Sigmoid colon (tissue), 4 donors: ENCODE results near the gene ATP6V1G1.

Source experiments
- EP300 ChIP-seq, 4 donors: sonication (generic); formaldehyde crosslinking; IDR thresholded peaks; one replicate each; pipeline ENCODE4 v1.6.1; 2017; ENCODE audit warnings: antibody characterized with exemption in 4 of 4
- POLR2A ChIP-seq, 2 donors: fragments of 450-650 bp; IDR thresholded peaks; one replicate each; pipeline ENCODE4 v1.6.1; 2016; ENCODE audit warnings: antibody characterized with exemption in 2 of 2, mild to moderate bottlenecking in 2 of 2, moderate library complexity in 2 of 2
- POLR2AphosphoS5 ChIP-seq, 4 donors: sonication (generic); formaldehyde crosslinking; IDR thresholded peaks; one replicate each; pipeline ENCODE4 v1.6.1; 2017; ENCODE audit warnings: antibody characterized with exemption in 4 of 4
- TF ChIP-seq, protein P1 (sequence below), 4 experiments: fragments of 450-650 bp in 3 of 4; fragments of 200-600 bp in 1 of 4; IDR thresholded peaks; one replicate each; pipeline ENCODE4 v1.5.1; 2016 to 2019; ENCODE audit warnings: antibody characterized with exemption in 4 of 4, mild to moderate bottlenecking in 3 of 4, moderate library complexity in 2 of 4

DNA sequence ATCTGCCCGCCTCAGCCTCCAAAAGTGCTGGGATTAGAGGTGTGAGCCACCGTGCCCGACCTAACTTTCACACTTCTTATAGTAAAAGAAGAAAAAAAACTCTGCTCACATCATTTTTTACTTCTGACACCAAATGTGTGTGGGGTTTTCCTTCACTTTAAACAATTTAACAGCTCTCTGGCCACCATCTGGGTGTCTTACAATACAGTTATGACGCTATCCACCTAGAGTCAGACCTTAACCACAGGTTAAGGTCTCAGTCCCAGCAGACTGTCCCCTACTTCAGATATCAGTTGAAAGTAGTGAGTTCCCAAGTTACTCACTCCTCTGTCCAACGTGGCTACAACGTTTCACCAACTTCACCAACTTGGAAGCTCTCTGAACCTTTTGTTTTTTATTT lies 15.4 kb upstream of the ATP6V1G1 start:
- TF ChIP-seq, protein P1, sequence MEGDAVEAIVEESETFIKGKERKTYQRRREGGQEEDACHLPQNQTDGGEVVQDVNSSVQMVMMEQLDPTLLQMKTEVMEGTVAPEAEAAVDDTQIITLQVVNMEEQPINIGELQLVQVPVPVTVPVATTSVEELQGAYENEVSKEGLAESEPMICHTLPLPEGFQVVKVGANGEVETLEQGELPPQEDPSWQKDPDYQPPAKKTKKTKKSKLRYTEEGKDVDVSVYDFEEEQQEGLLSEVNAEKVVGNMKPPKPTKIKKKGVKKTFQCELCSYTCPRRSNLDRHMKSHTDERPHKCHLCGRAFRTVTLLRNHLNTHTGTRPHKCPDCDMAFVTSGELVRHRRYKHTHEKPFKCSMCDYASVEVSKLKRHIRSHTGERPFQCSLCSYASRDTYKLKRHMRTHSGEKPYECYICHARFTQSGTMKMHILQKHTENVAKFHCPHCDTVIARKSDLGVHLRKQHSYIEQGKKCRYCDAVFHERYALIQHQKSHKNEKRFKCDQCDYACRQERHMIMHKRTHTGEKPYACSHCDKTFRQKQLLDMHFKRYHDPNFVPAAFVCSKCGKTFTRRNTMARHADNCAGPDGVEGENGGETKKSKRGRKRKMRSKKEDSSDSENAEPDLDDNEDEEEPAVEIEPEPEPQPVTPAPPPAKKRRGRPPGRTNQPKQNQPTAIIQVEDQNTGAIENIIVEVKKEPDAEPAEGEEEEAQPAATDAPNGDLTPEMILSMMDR (IDR thresholded peaks at IDR 0.05): no peak
- TF ChIP-seq EP300 (IDR thresholded peaks at IDR 0.05) (no peak), POLR2AphosphoS5 (IDR thresholded peaks at IDR 0.05) (no peak), POLR2A (IDR thresholded peaks at IDR 0.05) (no peak)
